Endothelial cell of umbilical vein (primary cell): ENCODE measurements around the gene TM7SF2.

Source experiments
- EZH2 ChIP-seq: IDR thresholded peaks from 2 replicates; pipeline ENCODE4 v1.6.1; 2012; ENCODE audit warnings: borderline replicate concordance, low read depth, mild to moderate bottlenecking, moderate library complexity, low read length, inconsistent platforms; ENCODE audit not compliant: severe bottlenecking
- POLR2AphosphoS5 ChIP-seq: IDR thresholded peaks from 2 replicates; pipeline ENCODE4 v1.6.1; 2012; ENCODE audit warnings: low read depth, mild to moderate bottlenecking, control low read depth, low read length, moderate library complexity; ENCODE audit not compliant: insufficient read depth
- TF ChIP-seq, protein P1 (sequence below), 2 donors: IDR thresholded peaks; 1 replicate in 1 of 2; 2 replicates in 1 of 2; pipeline ENCODE4 v1.5.1; 2011; ENCODE audit warnings: low read length in 2 of 2, mild to moderate bottlenecking in 2 of 2, moderate library complexity in 2 of 2, control low read depth in 1 of 2, inconsistent platforms in 1 of 2, low read depth in 1 of 2; ENCODE audit not compliant: insufficient read depth in 1 of 2; ENCODE audit errors: extremely low read depth in 1 of 2
- TF ChIP-seq, protein P2 (sequence below): IDR thresholded peaks from 2 replicates; pipeline ENCODE4 v1.6.1; 2011; ENCODE audit not compliant: insufficient read depth, insufficient read length

DNA sequence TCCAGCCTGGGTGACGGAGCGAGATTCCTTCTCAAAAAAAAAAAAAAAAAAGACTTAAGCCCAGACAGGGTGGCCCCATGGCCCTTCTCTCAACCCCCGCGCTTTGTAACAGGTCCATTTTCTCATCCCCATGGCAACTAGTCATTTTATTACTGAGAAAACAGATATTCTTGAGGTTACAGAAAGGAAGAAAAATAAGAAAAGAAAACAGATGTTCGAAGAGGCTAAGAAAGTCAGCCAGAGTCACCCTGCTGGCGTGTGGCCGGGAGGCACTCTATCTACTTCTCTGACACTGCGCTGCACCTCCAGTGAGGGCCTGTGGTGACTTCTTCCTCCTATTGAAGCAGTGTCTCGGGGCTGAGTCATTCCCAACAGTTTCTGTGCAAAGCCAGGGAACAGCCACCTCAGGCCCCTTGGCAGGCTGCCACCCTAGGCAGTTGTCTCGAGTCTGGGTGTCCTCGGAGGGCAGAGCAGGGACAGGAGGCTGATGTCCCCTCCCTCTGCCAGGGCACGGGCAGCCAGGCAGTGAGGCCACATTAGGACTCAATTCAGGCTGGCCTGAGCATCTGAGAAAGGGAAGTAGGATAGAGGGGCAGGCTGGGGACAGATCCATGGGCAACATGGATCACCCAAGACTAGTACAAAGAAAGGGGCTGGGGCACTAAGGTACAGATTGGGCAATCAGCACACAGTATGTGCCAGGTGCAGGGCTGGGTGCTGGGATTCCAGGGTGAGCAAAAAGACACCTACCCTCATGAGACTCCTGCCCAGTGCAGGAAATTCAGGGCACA lies 39.0 kb downstream of the TM7SF2 start:
- TF ChIP-seq, protein P1, sequence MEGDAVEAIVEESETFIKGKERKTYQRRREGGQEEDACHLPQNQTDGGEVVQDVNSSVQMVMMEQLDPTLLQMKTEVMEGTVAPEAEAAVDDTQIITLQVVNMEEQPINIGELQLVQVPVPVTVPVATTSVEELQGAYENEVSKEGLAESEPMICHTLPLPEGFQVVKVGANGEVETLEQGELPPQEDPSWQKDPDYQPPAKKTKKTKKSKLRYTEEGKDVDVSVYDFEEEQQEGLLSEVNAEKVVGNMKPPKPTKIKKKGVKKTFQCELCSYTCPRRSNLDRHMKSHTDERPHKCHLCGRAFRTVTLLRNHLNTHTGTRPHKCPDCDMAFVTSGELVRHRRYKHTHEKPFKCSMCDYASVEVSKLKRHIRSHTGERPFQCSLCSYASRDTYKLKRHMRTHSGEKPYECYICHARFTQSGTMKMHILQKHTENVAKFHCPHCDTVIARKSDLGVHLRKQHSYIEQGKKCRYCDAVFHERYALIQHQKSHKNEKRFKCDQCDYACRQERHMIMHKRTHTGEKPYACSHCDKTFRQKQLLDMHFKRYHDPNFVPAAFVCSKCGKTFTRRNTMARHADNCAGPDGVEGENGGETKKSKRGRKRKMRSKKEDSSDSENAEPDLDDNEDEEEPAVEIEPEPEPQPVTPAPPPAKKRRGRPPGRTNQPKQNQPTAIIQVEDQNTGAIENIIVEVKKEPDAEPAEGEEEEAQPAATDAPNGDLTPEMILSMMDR (IDR thresholded peaks at IDR 0.05; ENCODE audit: extremely low read depth in 1 of 2, insufficient read depth in 1 of 2, low read depth in 1 of 2, low read length in 2 of 2), result no peak
- TF ChIP-seq EZH2 (no peak), POLR2AphosphoS5 (peak; percentile 20)
- TF ChIP-seq, protein P2, sequence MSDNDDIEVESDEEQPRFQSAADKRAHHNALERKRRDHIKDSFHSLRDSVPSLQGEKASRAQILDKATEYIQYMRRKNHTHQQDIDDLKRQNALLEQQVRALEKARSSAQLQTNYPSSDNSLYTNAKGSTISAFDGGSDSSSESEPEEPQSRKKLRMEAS, result no peak
